ENCODE measurements around the gene MAP4K3.
A peak's percentile ranks its signal among the peaks of the same experiment; 100 is the strongest.

The MAP4K3 gene

DNA sequence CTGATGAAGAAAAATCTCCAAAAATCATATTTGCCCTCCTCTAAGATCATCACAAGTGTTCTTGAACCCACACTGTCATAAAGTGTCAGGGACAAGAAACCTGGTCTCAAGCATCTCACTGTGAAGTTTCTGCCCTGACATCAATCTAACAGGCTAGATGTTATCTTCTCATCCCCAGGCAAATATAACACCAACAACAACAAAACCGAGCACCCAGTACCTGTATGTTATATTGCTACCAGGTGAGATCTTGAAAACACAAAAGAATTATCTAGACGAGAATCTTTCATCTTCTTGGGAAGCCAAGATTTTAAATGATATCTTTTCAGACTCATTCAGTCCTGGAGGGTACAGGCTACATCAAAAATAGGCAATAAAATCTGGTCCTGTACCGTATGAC, 8.8 kb upstream of the MAP4K3 start:
- DNase-seq (ENCODE audit: low read depth, low spot score), result no peak

DNA sequence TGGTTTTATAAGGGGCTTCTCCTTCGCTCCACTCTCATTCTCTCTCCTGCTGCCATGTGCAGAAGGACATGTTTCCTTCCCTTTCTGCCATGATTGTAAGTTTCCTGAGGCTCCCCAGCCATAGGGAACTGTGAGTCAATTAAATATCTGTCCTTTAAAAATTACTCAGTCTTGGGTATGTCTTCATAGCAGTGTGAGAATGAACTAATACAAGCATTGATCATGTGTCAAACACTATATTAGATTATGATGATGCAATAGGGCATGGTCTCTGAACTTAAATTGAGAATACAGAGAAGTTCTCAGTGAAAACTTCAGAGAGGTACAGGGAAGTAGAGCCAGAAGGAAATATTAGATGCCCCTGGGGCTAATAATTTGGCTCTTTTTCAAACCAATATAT, 5.9 kb upstream of the MAP4K3 start:
- no peak for DNase-seq (ENCODE audit: low read depth, low spot score)

DNA sequence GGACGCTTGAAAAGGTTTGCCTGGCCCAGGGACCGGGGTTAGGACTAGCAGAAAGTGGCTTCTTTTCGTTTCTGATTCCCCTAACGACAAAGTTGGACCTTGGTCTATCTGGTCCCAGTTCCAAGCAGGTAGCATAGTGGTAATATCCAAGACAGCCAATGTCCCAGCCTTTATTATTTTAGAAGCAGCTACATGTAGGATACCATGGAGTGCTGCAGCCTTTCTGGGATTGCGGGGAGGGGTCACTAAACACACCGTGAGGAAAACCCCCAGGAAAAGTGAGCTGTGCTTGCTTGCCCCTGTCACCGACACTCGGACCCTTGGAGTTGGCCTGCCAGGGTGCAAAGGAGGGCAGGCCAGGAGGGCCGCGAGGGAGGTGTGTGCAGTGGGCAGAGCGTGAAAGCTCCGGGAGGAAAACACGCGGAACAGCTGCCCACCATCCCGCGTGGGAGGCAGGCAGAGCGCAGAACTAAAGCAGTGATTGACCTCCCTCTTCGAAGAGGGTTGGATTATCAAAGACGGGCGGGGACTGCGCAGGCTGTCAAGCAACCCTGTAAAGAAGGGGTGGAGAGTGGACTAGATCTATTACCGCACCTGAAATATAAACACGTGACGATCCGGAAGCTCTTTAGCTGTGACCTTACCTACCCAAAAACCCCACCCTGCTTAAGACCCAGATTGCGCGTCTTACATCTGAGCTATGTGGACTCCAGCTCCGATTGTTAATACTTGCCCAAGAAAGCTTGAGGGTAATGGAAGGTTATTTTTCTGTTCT, 624 bp upstream of the MAP4K3 start:
- DNase-seq (ENCODE audit: low read depth, low spot score), result peak; percentile 34

DNA sequence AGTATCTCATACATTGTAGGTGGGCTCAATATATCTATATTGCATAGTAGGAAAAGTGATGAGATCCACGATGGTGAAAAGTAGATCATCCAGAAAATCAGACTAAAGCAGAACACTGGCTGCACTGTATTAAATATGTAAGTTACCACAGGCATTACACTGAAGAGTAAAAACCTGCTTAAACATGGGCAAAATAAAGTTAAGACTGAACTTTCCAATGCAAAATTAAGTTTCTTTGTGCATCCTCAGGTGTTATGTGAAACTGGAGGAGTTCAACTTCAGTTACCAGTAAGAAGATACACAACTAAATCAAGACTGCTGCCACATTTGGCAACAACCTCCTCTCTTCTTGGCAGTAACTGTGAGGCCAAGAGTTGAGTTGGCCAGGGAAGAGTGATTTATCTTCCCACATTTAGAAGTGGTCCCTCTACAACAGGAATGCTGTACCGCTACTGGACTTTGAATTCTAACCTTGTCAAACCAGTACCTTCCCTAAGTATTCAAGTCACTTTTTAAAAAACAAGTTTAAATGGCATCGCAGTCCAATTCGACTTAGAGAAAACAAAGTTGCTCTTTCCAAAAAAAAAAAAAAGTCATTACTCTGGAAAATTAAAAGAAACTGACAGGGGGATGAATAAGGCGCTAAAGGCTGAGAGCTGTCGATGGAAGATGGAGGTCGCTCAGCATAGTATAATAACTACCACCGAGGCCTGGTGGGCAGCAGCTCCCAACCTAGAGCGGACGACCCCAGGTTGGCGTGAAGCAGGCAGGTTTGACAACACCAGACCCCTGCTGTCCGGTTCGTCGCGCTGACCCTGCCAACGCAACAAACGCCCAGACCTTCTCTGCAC, 1.1 kb downstream of the MAP4K3 start:
- DNase-seq (ENCODE audit: low read depth, low spot score), result no peak

DNA sequence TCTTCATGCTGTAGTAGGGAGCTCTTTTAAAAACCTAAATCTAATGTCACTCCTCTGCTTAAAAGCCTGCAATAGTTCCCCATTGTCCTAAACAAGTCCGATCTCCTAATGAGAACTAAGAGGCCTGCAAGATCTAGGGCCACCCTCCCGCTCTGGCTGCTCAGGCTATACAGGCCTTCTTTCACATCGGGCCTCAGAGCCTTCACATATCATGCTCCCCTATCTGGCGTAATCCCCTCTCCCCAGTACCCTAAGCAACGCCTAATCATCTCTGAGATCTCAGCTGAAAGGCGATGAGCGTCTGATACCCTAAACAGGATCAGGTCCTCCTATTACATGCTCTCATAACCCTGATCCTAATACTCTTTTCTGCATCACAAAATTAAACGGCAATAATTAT, 1.9 kb downstream of the MAP4K3 start:
- DNase-seq (ENCODE audit: low read depth, low spot score), result peak; percentile 33

DNA sequence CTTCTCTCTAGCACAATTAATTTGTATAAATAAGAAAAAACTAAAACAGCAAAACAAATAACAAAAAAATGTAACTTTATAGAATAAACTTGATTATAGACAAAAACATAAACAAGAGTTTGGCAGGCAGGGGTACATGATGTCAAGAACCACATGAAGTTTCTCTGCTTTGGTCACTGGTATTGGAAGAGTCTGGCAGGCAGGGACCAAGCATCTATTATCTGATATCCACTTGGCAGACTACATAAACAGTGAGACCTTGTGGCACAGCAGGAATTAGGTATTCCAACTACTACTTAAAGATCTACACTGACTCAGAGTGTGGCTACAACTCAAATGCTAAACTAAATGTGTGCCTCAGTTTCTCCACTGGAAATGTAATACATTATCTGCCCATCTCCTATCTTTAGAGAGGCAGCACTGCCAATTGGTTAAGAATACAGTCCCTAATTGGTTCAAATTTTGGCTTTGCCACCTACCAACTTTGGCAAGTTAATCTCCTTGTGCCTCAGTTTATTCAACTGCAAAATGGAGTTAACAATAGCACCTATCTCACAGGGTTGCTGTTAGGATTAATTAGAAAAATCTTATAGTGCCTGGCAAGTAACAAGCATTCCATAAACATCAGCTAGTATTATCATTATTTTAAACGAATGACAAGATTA, 2.7 kb downstream of the MAP4K3 start:
- no peak for DNase-seq (ENCODE audit: low read depth, low spot score)

DNA sequence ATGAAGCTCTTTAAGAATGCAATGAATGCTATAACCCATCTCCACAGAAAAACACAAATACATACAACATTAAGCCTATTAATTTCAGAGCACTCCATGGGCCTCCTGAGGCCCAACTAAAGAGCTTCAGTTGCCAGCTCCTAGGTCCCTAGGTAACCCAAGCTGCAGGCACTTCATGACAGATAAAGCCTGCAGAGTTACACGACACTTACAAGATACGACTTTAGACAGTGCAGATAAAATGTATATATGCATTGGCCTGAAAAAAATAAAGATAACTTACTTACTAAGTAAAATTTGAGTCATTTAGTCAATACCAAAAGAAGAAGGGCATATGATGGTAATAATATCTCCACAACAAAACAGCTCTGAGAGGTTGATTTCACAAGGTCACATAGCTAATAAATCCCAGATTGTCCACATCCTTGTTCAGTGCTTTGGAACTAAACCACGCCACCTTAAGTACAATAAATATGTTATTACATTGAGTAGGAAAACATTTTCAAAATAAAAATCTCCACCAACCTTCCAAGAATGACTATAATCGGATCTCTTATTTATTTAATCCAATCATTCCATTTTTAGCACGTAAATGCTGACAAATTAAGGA, 3.4 kb downstream of the MAP4K3 start:
- DNase-seq (ENCODE audit: low read depth, low spot score), result no peak

DNA sequence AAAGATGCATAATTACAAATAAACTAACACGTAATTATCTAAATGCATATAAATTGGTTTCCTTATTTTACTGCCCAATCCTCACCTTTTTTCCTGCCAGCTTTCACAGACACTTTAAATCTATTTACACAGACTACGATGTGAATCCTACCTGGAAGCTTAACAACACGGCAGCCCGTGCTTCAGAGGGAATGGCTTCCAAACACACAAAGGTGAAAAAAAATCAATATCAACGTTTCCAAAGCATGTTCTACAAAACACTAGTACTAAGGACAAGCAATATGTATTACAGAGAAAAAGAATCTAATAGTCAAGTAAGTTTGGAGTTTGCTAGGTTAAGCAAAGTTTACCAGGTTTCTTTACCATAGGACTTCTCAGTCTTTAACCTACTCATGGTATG, 4.4 kb downstream of the MAP4K3 start:
- DNase-seq (ENCODE audit: low read depth, low spot score), result no peak

DNA sequence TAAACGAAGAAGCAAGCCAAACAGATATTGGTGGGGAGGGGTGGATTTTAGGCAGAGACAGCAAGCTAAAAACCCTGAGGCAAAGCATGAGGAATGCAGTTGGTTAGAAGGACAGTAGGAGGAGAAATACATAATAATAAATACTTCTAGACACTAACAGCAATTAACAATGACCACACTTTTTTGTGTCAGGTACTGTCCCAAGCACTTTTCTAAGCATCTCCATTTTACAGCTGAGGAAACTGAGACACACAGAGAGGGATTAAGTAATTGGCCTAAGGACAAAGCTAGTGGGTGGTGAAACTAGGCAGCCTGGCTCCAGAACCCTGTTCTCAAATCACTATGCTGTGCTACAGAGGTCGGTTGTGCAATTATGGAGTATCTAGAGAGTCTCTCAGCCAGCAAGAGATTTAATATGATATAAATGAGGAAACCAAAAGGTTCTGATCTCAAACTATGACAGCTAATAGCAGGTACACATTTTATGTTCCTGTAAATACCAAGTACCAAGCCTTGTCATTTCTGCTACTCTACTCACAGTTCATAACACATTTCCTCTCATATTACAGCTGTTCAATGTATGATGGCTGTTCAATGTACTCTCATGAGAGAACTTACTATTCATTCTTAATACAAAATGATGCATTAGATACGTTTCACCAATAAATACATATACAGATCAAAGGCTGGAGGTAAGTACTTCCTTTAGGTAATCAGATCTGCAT, 5.3 kb downstream of the MAP4K3 start:
- peak; percentile 68 for DNase-seq (ENCODE audit: low read depth, low spot score)

DNA sequence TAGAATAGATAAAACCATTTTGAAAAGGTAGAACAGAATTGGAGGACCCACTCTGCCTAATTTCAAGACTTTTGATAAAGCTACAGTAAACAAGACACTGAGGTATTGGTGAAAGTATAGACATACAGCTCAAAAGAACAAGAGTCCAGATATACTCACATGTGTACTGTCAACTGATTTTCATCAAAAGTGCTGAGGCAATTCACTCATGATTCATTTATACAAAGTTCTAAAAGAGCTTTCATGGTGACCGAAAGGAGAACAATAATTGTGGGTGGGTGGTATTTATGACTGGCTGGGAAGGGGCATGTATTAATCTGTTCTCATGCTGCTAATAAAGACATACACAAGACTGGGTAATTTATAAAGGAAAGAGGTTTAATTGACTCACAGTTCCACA, 7.3 kb downstream of the MAP4K3 start:
- DNase-seq (ENCODE audit: low read depth, low spot score), result no peak

DNA sequence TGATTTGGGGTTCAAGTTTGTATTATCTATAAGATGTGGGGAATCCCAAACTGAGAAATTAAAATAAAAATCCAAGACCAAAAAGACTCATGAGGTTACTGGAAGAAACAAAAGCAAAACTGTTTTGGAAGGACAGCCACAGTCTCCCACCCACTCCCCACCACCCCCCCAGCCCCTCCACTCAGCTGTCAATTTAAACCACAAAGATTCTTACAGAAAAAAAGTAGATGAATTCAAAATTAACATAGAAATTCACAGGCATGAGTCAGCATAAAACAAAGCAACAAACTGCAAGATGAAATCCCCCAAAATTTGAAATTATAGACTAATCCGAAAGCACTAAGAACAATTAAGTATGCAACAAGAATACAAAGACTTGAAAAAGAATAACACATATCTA, 12.1 kb downstream of the MAP4K3 start:
- DNase-seq (ENCODE audit: low read depth, low spot score), result no peak

DNA sequence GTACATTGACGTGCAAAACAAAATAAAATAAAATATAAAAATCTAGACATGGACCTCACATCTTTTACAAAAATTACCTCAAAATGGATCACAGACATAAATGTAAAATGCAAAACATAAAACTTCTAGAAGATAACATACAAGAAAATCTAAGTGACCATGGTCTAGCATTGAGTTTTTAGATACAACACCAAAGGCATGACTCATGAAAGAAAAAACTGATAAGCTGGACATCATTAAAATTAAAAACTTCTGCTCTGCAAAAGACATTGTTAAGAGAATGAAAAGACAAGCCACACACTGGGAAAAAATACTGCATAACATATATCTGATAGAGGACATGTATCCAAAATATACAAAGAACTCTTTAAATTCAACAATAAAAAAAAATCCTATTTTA, 14.4 kb downstream of the MAP4K3 start:
- DNase-seq (ENCODE audit: low read depth, low spot score), result no peak

DNA sequence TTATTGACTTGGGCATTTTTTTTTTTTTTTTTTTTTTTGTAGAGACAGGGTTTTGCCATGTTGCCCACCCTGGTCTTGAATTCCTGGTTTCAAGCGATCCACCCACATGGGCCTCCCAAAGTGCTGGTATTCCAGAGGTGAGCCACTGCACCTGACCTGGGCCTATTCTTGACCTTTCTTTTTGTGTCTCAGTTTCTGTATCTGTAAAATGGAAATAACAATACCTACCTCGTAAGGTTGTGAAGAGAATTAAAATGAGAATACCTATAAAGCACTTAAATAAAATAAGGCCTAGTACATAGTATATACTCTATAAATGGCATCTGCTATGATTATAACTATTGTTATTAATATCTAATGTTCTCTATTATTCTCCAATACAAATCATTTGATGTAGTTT, 15.7 kb downstream of the MAP4K3 start:
- DNase-seq (ENCODE audit: low read depth, low spot score), result no peak

DNA sequence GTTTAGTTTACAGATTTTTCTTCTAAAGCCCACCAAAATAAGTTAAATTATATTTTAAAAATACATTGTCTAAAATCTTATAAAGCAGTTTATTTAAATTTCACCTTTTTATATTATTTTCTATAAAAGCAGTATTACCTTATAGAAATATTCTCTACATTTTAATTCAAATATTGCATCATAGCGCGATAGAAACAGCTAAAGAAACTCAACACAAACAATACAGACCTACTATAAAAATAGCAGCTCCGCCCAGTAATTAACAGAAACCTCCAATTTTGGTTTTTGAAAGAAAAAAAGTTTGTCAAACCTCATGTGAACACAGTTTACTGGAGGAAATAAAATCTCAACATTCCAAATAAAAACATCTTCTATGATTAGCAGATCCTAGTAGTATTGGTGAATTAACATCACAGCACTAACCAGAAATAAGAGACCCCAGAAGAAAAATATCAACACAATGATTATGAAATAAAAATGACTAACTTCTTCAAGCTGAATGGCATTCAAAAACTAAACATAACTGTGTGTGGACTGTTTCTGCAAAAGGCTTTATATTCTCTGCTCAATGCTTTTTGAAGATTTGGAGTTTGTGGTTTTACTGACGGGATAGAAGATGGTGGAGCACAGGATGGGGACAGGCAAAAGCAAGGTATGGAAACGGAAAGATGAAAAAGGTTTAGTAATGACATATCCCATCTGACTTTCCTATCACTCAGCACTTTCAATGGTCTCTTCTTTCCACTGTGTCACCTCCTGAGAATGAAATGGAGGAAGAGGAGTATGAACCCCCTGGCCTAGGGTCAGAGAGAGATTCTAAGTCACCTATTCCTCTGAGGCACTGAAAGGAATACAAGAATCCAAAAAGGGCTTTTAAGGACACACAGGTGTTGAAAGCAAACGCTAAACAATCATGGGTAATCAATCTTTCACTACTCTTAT, 17.5 kb downstream of the MAP4K3 start:
- no peak for DNase-seq (ENCODE audit: low read depth, low spot score)

DNA sequence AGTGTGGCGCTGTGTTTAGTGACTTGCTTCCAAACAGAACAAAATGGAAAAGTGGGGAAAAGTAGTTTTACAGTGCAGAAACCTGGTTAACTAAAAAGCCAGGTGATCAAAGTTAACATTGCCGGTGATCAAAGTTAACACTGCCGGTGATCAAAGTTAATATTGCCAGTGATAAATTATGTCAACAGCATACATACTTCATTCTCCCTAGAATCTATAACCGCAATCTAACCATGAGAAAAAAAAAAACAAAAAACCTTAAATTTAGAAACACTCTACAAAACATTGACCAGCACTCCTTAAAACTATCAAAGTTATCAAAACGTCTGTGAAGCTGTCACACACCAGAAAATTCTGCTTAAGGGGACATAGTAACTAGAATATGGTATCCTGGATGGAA, 18.6 kb downstream of the MAP4K3 start:
- no peak for DNase-seq (ENCODE audit: low read depth, low spot score)

DNA sequence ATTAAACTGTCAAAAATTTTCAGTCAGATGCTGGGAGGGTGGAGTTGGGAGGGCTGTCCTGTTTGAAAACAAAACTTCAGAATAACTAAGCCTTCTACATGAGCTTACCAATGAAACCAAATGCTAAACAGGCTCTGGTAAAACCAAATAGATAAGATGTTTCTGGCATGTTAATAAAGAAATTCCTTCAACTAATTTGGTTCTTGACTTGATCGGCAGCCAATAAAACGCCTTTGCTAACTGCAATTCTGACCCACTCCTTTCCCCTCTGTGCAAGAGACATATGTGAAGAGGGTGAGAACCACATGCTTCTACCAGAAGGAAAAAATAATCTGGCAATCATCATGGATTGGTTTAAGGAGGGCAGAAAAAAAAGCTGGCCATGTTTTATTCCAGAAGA, 20.9 kb downstream of the MAP4K3 start:
- no peak for DNase-seq (ENCODE audit: low read depth, low spot score)

DNA sequence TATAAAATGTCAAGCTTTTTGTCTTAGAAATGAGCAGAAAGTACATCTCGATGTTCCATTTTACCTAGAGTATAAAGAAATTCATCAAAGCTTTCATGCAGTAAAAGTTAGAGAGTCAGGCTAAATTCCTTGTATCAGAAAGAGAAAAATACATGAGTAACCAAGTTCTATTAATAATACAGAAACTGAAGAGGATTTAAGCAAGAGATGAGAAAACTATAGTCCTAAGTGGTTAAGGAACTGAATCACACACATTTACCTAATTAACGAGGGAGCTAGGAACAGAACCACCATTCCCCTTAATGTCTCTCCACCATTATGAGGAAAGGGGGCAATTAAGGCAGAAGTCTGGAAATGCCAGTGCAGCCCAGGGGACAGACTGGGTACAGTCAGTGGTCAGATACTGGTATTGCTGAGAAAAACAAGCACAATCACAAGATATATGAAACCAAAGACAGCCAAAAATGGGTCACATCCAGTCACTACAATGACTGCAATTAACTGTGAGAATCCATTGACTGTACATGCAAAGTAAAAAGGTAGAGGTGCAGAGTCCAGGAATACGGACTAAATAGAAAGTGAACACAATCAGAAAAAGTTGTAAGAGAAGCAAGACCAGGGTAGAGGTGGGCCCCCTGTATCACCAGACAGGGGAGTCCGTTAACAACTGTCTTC, 23.9 kb downstream of the MAP4K3 start:
- DNase-seq (ENCODE audit: low read depth, low spot score), result no peak

DNA sequence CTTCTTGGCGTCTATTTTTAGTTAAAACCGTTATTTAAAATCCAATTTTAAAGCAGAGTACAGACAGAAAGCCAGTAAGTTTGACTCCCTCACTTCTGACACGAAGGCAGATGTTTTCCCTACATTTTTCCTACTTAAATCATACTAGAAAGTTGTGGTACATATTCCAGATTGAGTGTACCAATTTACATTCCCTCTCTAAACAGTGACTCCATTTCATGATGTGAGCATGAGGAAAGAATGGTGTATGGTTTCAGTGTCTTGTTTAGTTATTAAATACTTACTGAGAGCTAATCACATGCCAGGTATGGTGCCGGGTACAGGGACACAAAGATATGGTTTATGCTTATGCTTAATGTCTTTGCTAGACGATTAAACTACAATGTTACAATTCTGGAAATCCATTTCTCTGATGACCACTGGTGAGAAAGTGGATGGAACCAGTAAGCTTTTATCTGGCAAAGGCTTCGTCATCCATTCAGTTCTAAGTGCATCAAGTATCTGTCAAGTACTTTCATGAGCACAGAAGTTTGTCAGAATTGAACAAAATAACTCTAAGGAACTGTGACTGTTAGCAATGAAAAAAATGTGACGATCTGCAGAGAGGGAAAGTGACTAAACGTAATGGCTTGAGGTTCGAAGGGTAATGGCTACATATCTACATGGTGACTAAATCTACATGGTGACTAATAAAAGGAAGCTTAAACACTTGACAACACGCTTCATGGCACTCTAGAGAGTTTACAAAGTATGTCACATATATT, 25.7 kb downstream of the MAP4K3 start:
- no peak for DNase-seq (ENCODE audit: low read depth, low spot score)

Data from ELF-1 (cell line).